ENCODE results near the gene TNS2. TPM values are rescaled to one million over a fixed set of nuclear protein-coding genes. Genes with fewer than 3 reads are reported as not detected.
A peak's percentile ranks its signal among the peaks of the same experiment; 100 is the strongest.
"Not testable (repeated sequence)": the region's sequence is repeated elsewhere in the genome, so short reads cannot be mapped to it uniquely, and the experiment has no call there.

Gene TNS2
- total RNA-seq, 1 experiment from 2014 or later = 0.48 TPM

DNA sequence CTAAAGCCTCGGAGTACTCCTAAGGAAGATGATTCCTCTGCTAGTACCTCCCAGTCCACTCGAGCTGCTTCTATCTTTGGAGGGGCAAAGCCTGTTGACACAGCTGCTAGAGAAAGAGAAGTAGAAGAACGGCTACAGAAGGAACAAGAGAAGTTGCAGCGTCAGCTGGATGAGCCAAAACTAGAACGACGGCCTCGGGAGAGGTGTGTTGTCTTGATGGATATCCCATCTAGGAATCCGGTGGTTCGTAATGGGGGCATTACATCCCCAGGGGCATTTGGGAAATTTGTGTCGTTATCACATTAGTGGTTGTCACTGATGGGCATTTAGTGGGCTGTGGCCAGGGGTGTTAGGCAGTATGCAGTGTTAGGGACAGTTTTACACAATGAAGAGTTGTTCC, 16.0 kb upstream of the TNS2 start:
- not testable (repeated sequence) for H3K4me1 ChIP-seq (ENCODE audit: low read length)
- peaks cover 58% of the 10 kb centered on the region for H3K36me3 ChIP-seq (ENCODE audit: insufficient read depth, low read length)

DNA sequence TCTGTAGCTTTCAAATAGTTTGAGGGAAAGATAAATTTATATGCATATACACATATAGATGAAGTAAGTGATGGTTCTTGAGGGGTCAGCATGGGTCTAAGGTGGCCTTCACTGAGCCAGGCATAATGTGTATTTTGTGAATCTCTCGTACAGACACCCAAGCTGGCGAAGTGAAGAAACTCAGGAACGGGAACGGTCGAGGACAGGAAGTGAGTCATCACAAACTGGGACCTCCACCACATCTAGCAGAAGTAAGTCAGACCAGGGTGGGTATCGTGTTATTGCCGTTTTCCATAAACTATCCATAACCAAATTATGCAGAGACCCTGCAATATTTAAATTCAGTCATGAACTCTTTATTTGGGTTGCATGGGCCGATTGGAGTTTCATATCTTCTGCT, 15.4 kb upstream of the TNS2 start:
- Histone ChIP-seq H3K36me3 (ENCODE audit: insufficient read depth, low read length) (peaks cover 64% of the 10 kb centered on the region), H3K9me2 (replicated peaks; ENCODE audit: insufficient read depth, low read length) (no peaks in the 10 kb centered on the region), H3K4me3 (ENCODE audit: low read length) (no peak overlapping the region), H3K27me3 (ENCODE audit: low read length) (no peaks in the 10 kb centered on the region), H2AFZ (ENCODE audit: low read length) (no peak overlapping the region), H3K4me2 (ENCODE audit: low read depth, low read length, poor library complexity, severe bottlenecking) (no peak overlapping the region), H4K20me1 (ENCODE audit: insufficient read depth, low read depth, low read length) (peaks cover 26% of the 10 kb centered on the region), H3K79me2 (ENCODE audit: low read length) (peaks cover 9% of the 10 kb centered on the region; the same call in 1 of the 2 replicates), H3K4me1 (ENCODE audit: low read length) (no peaks in the 10 kb centered on the region), H3K27ac (ENCODE audit: low read length) (no peak overlapping the region), H3K9ac (ENCODE audit: low read length) (no peak overlapping the region), H3K9me3 (ENCODE audit: low read length) (no peaks in the 10 kb centered on the region)
- DNase-seq = no peak

More for the DNA sequence above, 16.0 kb upstream of the TNS2 start:
- H3K9me3 ChIP-seq (ENCODE audit: low read length); H3K9me2 ChIP-seq (replicated peaks; ENCODE audit: insufficient read depth, low read length); H3K4me3 ChIP-seq (ENCODE audit: low read length); DNase-seq; H3K9ac ChIP-seq (ENCODE audit: low read length); H3K4me2 ChIP-seq (ENCODE audit: low read depth, low read length, poor library complexity, severe bottlenecking); H3K27me3 ChIP-seq (ENCODE audit: low read length); H3K79me2 ChIP-seq (ENCODE audit: low read length); H3K27ac ChIP-seq (ENCODE audit: low read length); H2AFZ ChIP-seq (ENCODE audit: low read length): not testable (repeated sequence)
- H4K20me1 ChIP-seq (ENCODE audit: insufficient read depth, low read depth, low read length) = peaks cover 22% of the 10 kb centered on the region

DNA sequence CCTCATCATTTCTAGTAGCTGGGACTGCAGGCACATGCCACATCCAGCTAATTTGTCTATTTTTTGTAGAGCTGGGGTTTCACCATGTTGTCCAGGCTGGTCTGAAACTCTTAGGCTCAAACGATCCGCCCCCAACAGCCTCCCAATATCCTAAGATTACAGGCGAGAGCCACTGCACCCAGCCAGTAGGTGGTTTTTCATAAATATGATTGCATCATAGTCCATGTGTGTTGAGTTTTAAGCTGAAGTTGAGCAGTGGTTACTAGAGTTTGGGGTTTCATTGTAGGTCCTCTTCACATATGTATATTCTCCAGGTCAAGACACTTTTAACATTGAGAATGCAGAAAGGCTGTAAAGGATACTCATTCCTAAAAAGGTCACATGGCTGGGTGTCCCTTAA, 13.1 kb upstream of the TNS2 start:
- Histone ChIP-seq H3K9me3 (ENCODE audit: low read length) (no peaks in the 10 kb centered on the region), H3K4me3 (ENCODE audit: low read length) (no peak overlapping the region), H3K9me2 (replicated peaks; ENCODE audit: insufficient read depth, low read length) (no peaks in the 10 kb centered on the region), H2AFZ (ENCODE audit: low read length) (no peak overlapping the region), H3K4me2 (ENCODE audit: low read depth, low read length, poor library complexity, severe bottlenecking) (no peak overlapping the region), H3K79me2 (ENCODE audit: low read length) (peaks cover 2% of the 10 kb centered on the region; the same call in 1 of the 2 replicates), H3K9ac (ENCODE audit: low read length) (no peak overlapping the region), H3K27ac (ENCODE audit: low read length) (no peak overlapping the region), H3K36me3 (ENCODE audit: insufficient read depth, low read length) (peaks cover 53% of the 10 kb centered on the region), H3K27me3 (ENCODE audit: low read length) (no peaks in the 10 kb centered on the region), H4K20me1 (ENCODE audit: insufficient read depth, low read depth, low read length) (peaks cover 19% of the 10 kb centered on the region), H3K4me1 (ENCODE audit: low read length) (no peaks in the 10 kb centered on the region)
- DNase-seq = no peak

DNA sequence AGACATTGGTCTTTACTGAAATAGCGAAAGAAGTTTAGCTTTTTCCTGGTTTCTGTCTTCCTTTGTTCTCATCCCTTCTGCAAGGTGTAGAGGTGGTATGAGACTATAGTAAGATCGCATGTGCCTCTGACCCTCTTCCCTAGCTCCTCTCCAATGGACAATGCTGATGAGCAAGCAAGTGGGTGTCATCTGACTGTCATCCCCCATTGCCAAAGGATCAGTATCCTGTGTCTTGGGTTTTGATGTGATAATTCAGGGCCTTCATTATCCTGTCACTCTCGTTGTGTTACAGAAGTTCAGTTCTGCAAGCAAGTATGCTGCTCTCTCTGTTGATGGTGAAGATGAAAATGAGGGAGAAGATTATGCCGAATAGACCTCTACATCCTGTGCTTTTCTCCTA, 10.0 kb upstream of the TNS2 start:
- Histone ChIP-seq H3K36me3 (ENCODE audit: insufficient read depth, low read length) (peaks cover 33% of the 10 kb centered on the region), H3K9me2 (replicated peaks; ENCODE audit: insufficient read depth, low read length) (no peaks in the 10 kb centered on the region), H3K9ac (ENCODE audit: low read length) (no peak overlapping the region), H3K27me3 (ENCODE audit: low read length) (no peaks in the 10 kb centered on the region), H3K4me3 (ENCODE audit: low read length) (no peak overlapping the region), H3K79me2 (ENCODE audit: low read length) (no peaks in the 10 kb centered on the region), H3K4me1 (ENCODE audit: low read length) (no peaks in the 10 kb centered on the region), H3K9me3 (ENCODE audit: low read length) (no peaks in the 10 kb centered on the region), H3K27ac (ENCODE audit: low read length) (no peak overlapping the region), H2AFZ (ENCODE audit: low read length) (no peak overlapping the region), H3K4me2 (ENCODE audit: low read depth, low read length, poor library complexity, severe bottlenecking) (no peak overlapping the region), H4K20me1 (ENCODE audit: insufficient read depth, low read depth, low read length) (peaks cover 11% of the 10 kb centered on the region)
- no peak for DNase-seq

GRCh38 chr12:53042607-53043454, 7.0 kb upstream of the TNS2 start:
- DNase-seq = no peak
- no peaks in the 10 kb centered on the region for H3K9me2 ChIP-seq (replicated peaks; ENCODE audit: insufficient read depth, low read length)

GRCh38 chr12:53044052-53044581, 5.7 kb upstream of the TNS2 start:
- H3K27me3 ChIP-seq (ENCODE audit: low read length) = no peaks in the 10 kb centered on the region
- DNase-seq = peak; percentile 56
- H3K4me3 ChIP-seq (ENCODE audit: low read length) = no peak overlapping the region
- no peak overlapping the region for H3K9ac ChIP-seq (ENCODE audit: low read length)
- H3K79me2 ChIP-seq (ENCODE audit: low read length) = no peaks in the 10 kb centered on the region
- no peaks in the 10 kb centered on the region for H3K9me3 ChIP-seq (ENCODE audit: low read length)
- no peak overlapping the region for H2AFZ ChIP-seq (ENCODE audit: low read length)
- peaks cover 21% of the 10 kb centered on the region for H3K4me1 ChIP-seq (ENCODE audit: low read length)
- H4K20me1 ChIP-seq (ENCODE audit: insufficient read depth, low read depth, low read length) = peaks cover 11% of the 10 kb centered on the region; the same call in 1 of the 2 replicates
- H3K4me2 ChIP-seq (ENCODE audit: low read depth, low read length, poor library complexity, severe bottlenecking) = no peak overlapping the region
- no peaks in the 10 kb centered on the region for H3K9me2 ChIP-seq (replicated peaks; ENCODE audit: insufficient read depth, low read length)
- peaks cover 9% of the 10 kb centered on the region; the same call in 1 of the 2 replicates for H3K36me3 ChIP-seq (ENCODE audit: insufficient read depth, low read length)
- no peak overlapping the region for H3K27ac ChIP-seq (ENCODE audit: low read length)

More at GRCh38 chr12:53042607-53043454, 7.0 kb upstream of the TNS2 start:
- no peaks in the 10 kb centered on the region for H3K9me3 ChIP-seq (ENCODE audit: low read length)
- peaks cover 6% of the 10 kb centered on the region; the same call in 1 of the 2 replicates for H4K20me1 ChIP-seq (ENCODE audit: insufficient read depth, low read depth, low read length)
- H3K79me2 ChIP-seq (ENCODE audit: low read length) = no peaks in the 10 kb centered on the region
- no peaks in the 10 kb centered on the region for H3K27me3 ChIP-seq (ENCODE audit: low read length)
- H2AFZ ChIP-seq (ENCODE audit: low read length) = no peak overlapping the region
- peaks cover 9% of the 10 kb centered on the region for H3K4me1 ChIP-seq (ENCODE audit: low read length)
- H3K4me2 ChIP-seq (ENCODE audit: low read depth, low read length, poor library complexity, severe bottlenecking) = no peak overlapping the region
- peaks cover 18% of the 10 kb centered on the region for H3K36me3 ChIP-seq (ENCODE audit: insufficient read depth, low read length)
- no peak overlapping the region for H3K4me3 ChIP-seq (ENCODE audit: low read length)
- H3K27ac ChIP-seq (ENCODE audit: low read length) = no peak overlapping the region
- no peak overlapping the region for H3K9ac ChIP-seq (ENCODE audit: low read length)

GRCh38 chr12:53044896-53045695, 4.8 kb upstream of the TNS2 start:
- no peaks in the 10 kb centered on the region for H3K9me2 ChIP-seq (replicated peaks; ENCODE audit: insufficient read depth, low read length)
- H3K4me2 ChIP-seq (ENCODE audit: low read depth, low read length, poor library complexity, severe bottlenecking) = no peak overlapping the region
- no peak overlapping the region for H3K9ac ChIP-seq (ENCODE audit: low read length)
- DNase-seq = no peak
- peaks cover 9% of the 10 kb centered on the region; the same call in 1 of the 2 replicates for H4K20me1 ChIP-seq (ENCODE audit: insufficient read depth, low read depth, low read length)
- H3K4me3 ChIP-seq (ENCODE audit: low read length) = no peak overlapping the region
- H3K9me3 ChIP-seq (ENCODE audit: low read length) = no peaks in the 10 kb centered on the region
- no peaks in the 10 kb centered on the region for H3K27me3 ChIP-seq (ENCODE audit: low read length)
- no peak overlapping the region for H2AFZ ChIP-seq (ENCODE audit: low read length)
- no peaks in the 10 kb centered on the region for H3K36me3 ChIP-seq (ENCODE audit: insufficient read depth, low read length)
- no peaks in the 10 kb centered on the region for H3K79me2 ChIP-seq (ENCODE audit: low read length)
- no peak overlapping the region for H3K27ac ChIP-seq (ENCODE audit: low read length)
- peaks cover 21% of the 10 kb centered on the region for H3K4me1 ChIP-seq (ENCODE audit: low read length)

GRCh38 chr12:53045696-53046045, 4.2 kb upstream of the TNS2 start:
- Histone ChIP-seq H4K20me1 (ENCODE audit: insufficient read depth, low read depth, low read length) (peaks cover 9% of the 10 kb centered on the region; the same call in 1 of the 2 replicates), H3K9me3 (ENCODE audit: low read length) (no peaks in the 10 kb centered on the region), H3K27me3 (ENCODE audit: low read length) (no peaks in the 10 kb centered on the region), H3K79me2 (ENCODE audit: low read length) (no peaks in the 10 kb centered on the region), H3K36me3 (ENCODE audit: insufficient read depth, low read length) (no peaks in the 10 kb centered on the region), H3K4me2 (ENCODE audit: low read depth, low read length, poor library complexity, severe bottlenecking) (no peak overlapping the region), H2AFZ (ENCODE audit: low read length) (no peak overlapping the region), H3K4me1 (ENCODE audit: low read length) (peaks cover 21% of the 10 kb centered on the region), H3K27ac (ENCODE audit: low read length) (no peak overlapping the region), H3K4me3 (ENCODE audit: low read length) (no peak overlapping the region), H3K9ac (ENCODE audit: low read length) (no peak overlapping the region), H3K9me2 (replicated peaks; ENCODE audit: insufficient read depth, low read length) (no peaks in the 10 kb centered on the region)
- DNase-seq = no peak

Measured in Karpas-422 (cell line).